Measurements from ENCODE around the gene AP1G1.
"Not testable (repeated sequence)": the region's sequence is repeated elsewhere in the genome, so short reads cannot be mapped to it uniquely, and the experiment has no call there.

AP1G1 gene

GRCh38 chr16:71792176-71792575 lies 16.5 kb downstream of the AP1G1 start:
- no peak for TF ChIP-seq CTCF (IDR thresholded peaks at IDR 0.05; ENCODE audit: low read depth, low read length, missing control alignments)
- DNase-seq (ENCODE audit: extremely low read depth, low read depth): no peak
- no peak overlapping the region for H3K4me3 ChIP-seq (replicated peaks; ENCODE audit: low read depth, low read length)

GRCh38 chr16:71790329-71790728 lies 18.3 kb downstream of the AP1G1 start:
- not testable (repeated sequence) for H3K4me3 ChIP-seq (replicated peaks; ENCODE audit: low read depth, low read length); DNase-seq (ENCODE audit: extremely low read depth, low read depth)

GRCh38 chr16:71789136-71789535 lies 19.5 kb downstream of the AP1G1 start:
- no peak for DNase-seq (ENCODE audit: extremely low read depth, low read depth)
- TF ChIP-seq CTCF (IDR thresholded peaks at IDR 0.05; ENCODE audit: low read depth, low read length, missing control alignments): no peak
- no peak overlapping the region for H3K4me3 ChIP-seq (replicated peaks; ENCODE audit: low read depth, low read length)

GRCh38 chr16:71788578-71788977 lies 20.1 kb downstream of the AP1G1 start:
- DNase-seq (ENCODE audit: extremely low read depth, low read depth): no peak
- no peak overlapping the region for H3K4me3 ChIP-seq (replicated peaks; ENCODE audit: low read depth, low read length)
- TF ChIP-seq CTCF (IDR thresholded peaks at IDR 0.05; ENCODE audit: low read depth, low read length, missing control alignments): no peak

- DNase-seq (ENCODE audit: extremely low read depth, low read depth); H3K4me3 ChIP-seq (replicated peaks; ENCODE audit: low read depth, low read length): not testable (repeated sequence)
These were observed 23.5 kb downstream of the AP1G1 start for GRCh38 chr16:71785143-71785542.

GRCh38 chr16:71784093-71784492 lies 24.5 kb downstream of the AP1G1 start:
- no peak for TF ChIP-seq CTCF (IDR thresholded peaks at IDR 0.05; ENCODE audit: low read depth, low read length, missing control alignments)
- DNase-seq (ENCODE audit: extremely low read depth, low read depth): no peak
- H3K4me3 ChIP-seq (replicated peaks; ENCODE audit: low read depth, low read length): no peak overlapping the region

- DNase-seq (ENCODE audit: extremely low read depth, low read depth): no peak
- H3K4me3 ChIP-seq (replicated peaks; ENCODE audit: low read depth, low read length): no peak overlapping the region
- no peak for TF ChIP-seq CTCF (IDR thresholded peaks at IDR 0.05; ENCODE audit: low read depth, low read length, missing control alignments)
These were observed 26.9 kb downstream of the AP1G1 start for GRCh38 chr16:71781741-71782140.

- no peak for TF ChIP-seq CTCF (IDR thresholded peaks at IDR 0.05; ENCODE audit: low read depth, low read length, missing control alignments)
- H3K4me3 ChIP-seq (replicated peaks; ENCODE audit: low read depth, low read length): no peak overlapping the region
- no peak for DNase-seq (ENCODE audit: extremely low read depth, low read depth)
These were observed 28.0 kb downstream of the AP1G1 start for GRCh38 chr16:71780521-71781089.

Data from HFF-Myc (cell line).